Measurements from ENCODE around the gene JOSD2.

Gene JOSD2

GRCh38 chr19:50555450-50556281 is 44.7 kb upstream of the JOSD2 start:
- Histone ChIP-seq H3K4me3 (ENCODE audit: insufficient read depth, low read length, poor library complexity, severe bottlenecking) (no peak overlapping the region), H3K36me3 (ENCODE audit: low read length) (no peaks in the 10 kb centered on the region), H3K9ac (ENCODE audit: low read length) (no peak overlapping the region), H3K27me3 (ENCODE audit: low read length) (no peaks in the 10 kb centered on the region), H3K27ac (ENCODE audit: low read depth, low read length) (no peak overlapping the region), H3K9me2 (replicated peaks; ENCODE audit: insufficient read depth, low read length) (no peaks in the 10 kb centered on the region), H2AFZ (ENCODE audit: low read depth, low read length, severe bottlenecking) (no peak overlapping the region), H3K9me3 (ENCODE audit: insufficient read depth, low read length) (no peaks in the 10 kb centered on the region), H3K4me2 (ENCODE audit: low read depth, low read length, poor library complexity, severe bottlenecking) (peak overlapping the region; percentile 73), H3K79me2 (ENCODE audit: insufficient read depth, low read length) (no peaks in the 10 kb centered on the region), H3F3A (ENCODE audit: insufficient read depth) (no peaks in the 10 kb centered on the region), H4K20me1 (ENCODE audit: low read depth, low read length) (no peaks in the 10 kb centered on the region)
- TF ChIP-seq, protein P1, sequence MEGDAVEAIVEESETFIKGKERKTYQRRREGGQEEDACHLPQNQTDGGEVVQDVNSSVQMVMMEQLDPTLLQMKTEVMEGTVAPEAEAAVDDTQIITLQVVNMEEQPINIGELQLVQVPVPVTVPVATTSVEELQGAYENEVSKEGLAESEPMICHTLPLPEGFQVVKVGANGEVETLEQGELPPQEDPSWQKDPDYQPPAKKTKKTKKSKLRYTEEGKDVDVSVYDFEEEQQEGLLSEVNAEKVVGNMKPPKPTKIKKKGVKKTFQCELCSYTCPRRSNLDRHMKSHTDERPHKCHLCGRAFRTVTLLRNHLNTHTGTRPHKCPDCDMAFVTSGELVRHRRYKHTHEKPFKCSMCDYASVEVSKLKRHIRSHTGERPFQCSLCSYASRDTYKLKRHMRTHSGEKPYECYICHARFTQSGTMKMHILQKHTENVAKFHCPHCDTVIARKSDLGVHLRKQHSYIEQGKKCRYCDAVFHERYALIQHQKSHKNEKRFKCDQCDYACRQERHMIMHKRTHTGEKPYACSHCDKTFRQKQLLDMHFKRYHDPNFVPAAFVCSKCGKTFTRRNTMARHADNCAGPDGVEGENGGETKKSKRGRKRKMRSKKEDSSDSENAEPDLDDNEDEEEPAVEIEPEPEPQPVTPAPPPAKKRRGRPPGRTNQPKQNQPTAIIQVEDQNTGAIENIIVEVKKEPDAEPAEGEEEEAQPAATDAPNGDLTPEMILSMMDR (IDR thresholded peaks at IDR 0.05; ENCODE audit: insufficient read depth, low read length, poor library complexity, severe bottlenecking), result no peak
- no peak for TF ChIP-seq EZH2phosphoT487 (conservative IDR thresholded peaks at IDR 0.05; ENCODE audit: low read length)

DNA sequence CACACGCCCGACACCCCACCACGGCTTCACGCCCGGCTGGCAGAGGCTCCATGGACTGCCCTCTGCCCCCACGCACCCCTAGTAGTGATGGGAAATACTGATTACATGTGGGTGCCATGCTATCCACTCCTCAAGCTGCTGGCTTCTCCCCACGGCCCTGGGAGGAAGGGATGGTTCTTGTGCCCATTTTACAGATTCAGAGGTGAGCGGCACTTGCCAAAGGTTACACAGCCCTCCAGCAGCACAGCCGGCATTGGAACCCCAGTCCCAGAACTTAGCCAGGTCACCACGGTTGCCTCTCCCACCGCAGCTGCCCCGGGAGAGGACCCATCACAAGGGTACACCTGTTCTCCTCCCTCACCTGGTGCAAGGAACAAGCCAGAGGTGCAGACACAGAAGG is 44.0 kb upstream of the JOSD2 start:
- no peaks in the 10 kb centered on the region for H3K79me2 ChIP-seq (ENCODE audit: insufficient read depth, low read length)
- no peaks in the 10 kb centered on the region for H3F3A ChIP-seq (ENCODE audit: insufficient read depth)
- no peaks in the 10 kb centered on the region for H3K36me3 ChIP-seq (ENCODE audit: low read length)
- H3K9ac ChIP-seq (ENCODE audit: low read length), result no peak overlapping the region
- TF ChIP-seq EZH2phosphoT487 (conservative IDR thresholded peaks at IDR 0.05; ENCODE audit: low read length), result no peak
- H3K27ac ChIP-seq (ENCODE audit: low read depth, low read length), result no peak overlapping the region
- H3K4me3 ChIP-seq (ENCODE audit: insufficient read depth, low read length, poor library complexity, severe bottlenecking), result no peak overlapping the region
- no peaks in the 10 kb centered on the region for H3K9me2 ChIP-seq (replicated peaks; ENCODE audit: insufficient read depth, low read length)
- H3K9me3 ChIP-seq (ENCODE audit: insufficient read depth, low read length), result no peaks in the 10 kb centered on the region
- H3K4me2 ChIP-seq (ENCODE audit: low read depth, low read length, poor library complexity, severe bottlenecking), result no peak overlapping the region
- H4K20me1 ChIP-seq (ENCODE audit: low read depth, low read length), result no peaks in the 10 kb centered on the region
- no peaks in the 10 kb centered on the region for H3K27me3 ChIP-seq (ENCODE audit: low read length)
- no peak overlapping the region for H2AFZ ChIP-seq (ENCODE audit: low read depth, low read length, severe bottlenecking)

GRCh38 chr19:50554212-50554611 is 43.2 kb upstream of the JOSD2 start:
- no peak for TF ChIP-seq EZH2phosphoT487 (conservative IDR thresholded peaks at IDR 0.05; ENCODE audit: low read length)
- TF ChIP-seq, protein P1 (IDR thresholded peaks at IDR 0.05; ENCODE audit: insufficient read depth, low read length, poor library complexity, severe bottlenecking), result no peak
- Histone ChIP-seq H3K9me2 (replicated peaks; ENCODE audit: insufficient read depth, low read length) (no peaks in the 10 kb centered on the region), H3K36me3 (ENCODE audit: low read length) (no peaks in the 10 kb centered on the region), H3K9me3 (ENCODE audit: insufficient read depth, low read length) (no peaks in the 10 kb centered on the region), H3K27ac (ENCODE audit: low read depth, low read length) (no peak overlapping the region), H4K20me1 (ENCODE audit: low read depth, low read length) (no peaks in the 10 kb centered on the region), H3K9ac (ENCODE audit: low read length) (no peak overlapping the region), H3K4me2 (ENCODE audit: low read depth, low read length, poor library complexity, severe bottlenecking) (no peak overlapping the region), H3K27me3 (ENCODE audit: low read length) (no peaks in the 10 kb centered on the region), H3F3A (ENCODE audit: insufficient read depth) (no peaks in the 10 kb centered on the region), H2AFZ (ENCODE audit: low read depth, low read length, severe bottlenecking) (no peak overlapping the region), H3K4me3 (ENCODE audit: insufficient read depth, low read length, poor library complexity, severe bottlenecking) (no peak overlapping the region), H3K79me2 (ENCODE audit: insufficient read depth, low read length) (no peaks in the 10 kb centered on the region)

- Histone ChIP-seq H3K4me3 (ENCODE audit: insufficient read depth, low read length, poor library complexity, severe bottlenecking) (no peak overlapping the region), H3K4me2 (ENCODE audit: low read depth, low read length, poor library complexity, severe bottlenecking) (no peak overlapping the region), H2AFZ (ENCODE audit: low read depth, low read length, severe bottlenecking) (no peak overlapping the region), H3K9me3 (ENCODE audit: insufficient read depth, low read length) (no peaks in the 10 kb centered on the region), H3K9me2 (replicated peaks; ENCODE audit: insufficient read depth, low read length) (no peaks in the 10 kb centered on the region), H3F3A (ENCODE audit: insufficient read depth) (no peaks in the 10 kb centered on the region), H3K9ac (ENCODE audit: low read length) (no peak overlapping the region), H3K27ac (ENCODE audit: low read depth, low read length) (no peak overlapping the region), H3K79me2 (ENCODE audit: insufficient read depth, low read length) (no peaks in the 10 kb centered on the region), H3K36me3 (ENCODE audit: low read length) (no peaks in the 10 kb centered on the region), H4K20me1 (ENCODE audit: low read depth, low read length) (no peaks in the 10 kb centered on the region), H3K27me3 (ENCODE audit: low read length) (no peaks in the 10 kb centered on the region)
- no peak for TF ChIP-seq EZH2phosphoT487 (conservative IDR thresholded peaks at IDR 0.05; ENCODE audit: low read length)
- TF ChIP-seq, protein P1 (IDR thresholded peaks at IDR 0.05; ENCODE audit: insufficient read depth, low read length, poor library complexity, severe bottlenecking), result no peak
Observed at GRCh38 chr19:50553134-50553703, 42.2 kb upstream of the JOSD2 start.

All from SU-DHL-6 (cell line).